Uterus (tissue), 2 donors: ENCODE data around the gene NRG3.

Experiments
- POLR2A ChIP-seq, 2 donors: fragments of 450-650 bp; IDR thresholded peaks; one replicate each; pipeline ENCODE4 v1.6.1; 2016; ENCODE audit warnings: antibody characterized with exemption in 2 of 2, mild to moderate bottlenecking in 1 of 2, moderate library complexity in 1 of 2
- TF ChIP-seq, protein P1 (sequence below), 4 experiments: fragments of 200-600 bp in 2 of 4; fragments of 450-650 bp in 2 of 4; sonication (generic) in 2 of 4; IDR thresholded peaks; one replicate each; pipeline ENCODE4 v1.5.1; 2016 to 2019; ENCODE audit warnings: antibody characterized with exemption in 4 of 4, mild to moderate bottlenecking in 2 of 4, moderate library complexity in 1 of 4

DNA sequence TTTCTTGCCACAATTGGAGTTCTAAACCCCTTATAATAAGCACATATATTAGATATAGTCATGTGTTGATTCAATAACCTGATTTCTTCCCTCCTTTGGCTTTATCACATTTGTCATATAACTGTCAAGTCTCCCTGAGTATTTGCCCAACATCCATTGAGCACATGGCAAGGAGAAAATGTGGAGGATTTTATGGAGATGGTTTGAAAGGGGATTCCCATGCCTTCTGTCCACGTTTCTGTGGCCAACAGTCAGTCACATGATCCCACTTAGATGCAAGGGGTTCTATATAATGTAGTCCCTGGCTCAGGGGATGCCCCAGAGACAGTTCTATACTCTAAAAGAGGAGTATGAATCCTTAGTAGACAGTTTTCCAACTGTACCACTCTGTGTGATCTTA lies 577.7 kb downstream of the NRG3 start:
- no peak for TF ChIP-seq POLR2A (IDR thresholded peaks at IDR 0.05)
- TF ChIP-seq, protein P1, sequence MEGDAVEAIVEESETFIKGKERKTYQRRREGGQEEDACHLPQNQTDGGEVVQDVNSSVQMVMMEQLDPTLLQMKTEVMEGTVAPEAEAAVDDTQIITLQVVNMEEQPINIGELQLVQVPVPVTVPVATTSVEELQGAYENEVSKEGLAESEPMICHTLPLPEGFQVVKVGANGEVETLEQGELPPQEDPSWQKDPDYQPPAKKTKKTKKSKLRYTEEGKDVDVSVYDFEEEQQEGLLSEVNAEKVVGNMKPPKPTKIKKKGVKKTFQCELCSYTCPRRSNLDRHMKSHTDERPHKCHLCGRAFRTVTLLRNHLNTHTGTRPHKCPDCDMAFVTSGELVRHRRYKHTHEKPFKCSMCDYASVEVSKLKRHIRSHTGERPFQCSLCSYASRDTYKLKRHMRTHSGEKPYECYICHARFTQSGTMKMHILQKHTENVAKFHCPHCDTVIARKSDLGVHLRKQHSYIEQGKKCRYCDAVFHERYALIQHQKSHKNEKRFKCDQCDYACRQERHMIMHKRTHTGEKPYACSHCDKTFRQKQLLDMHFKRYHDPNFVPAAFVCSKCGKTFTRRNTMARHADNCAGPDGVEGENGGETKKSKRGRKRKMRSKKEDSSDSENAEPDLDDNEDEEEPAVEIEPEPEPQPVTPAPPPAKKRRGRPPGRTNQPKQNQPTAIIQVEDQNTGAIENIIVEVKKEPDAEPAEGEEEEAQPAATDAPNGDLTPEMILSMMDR (IDR thresholded peaks at IDR 0.05) = no peak
